ENCODE measurements around the gene SLC16A10.
"Not testable (repeated sequence)": the region's sequence is repeated elsewhere in the genome, so short reads cannot be mapped to it uniquely, and the experiment has no call there.

SLC16A10 gene

DNA sequence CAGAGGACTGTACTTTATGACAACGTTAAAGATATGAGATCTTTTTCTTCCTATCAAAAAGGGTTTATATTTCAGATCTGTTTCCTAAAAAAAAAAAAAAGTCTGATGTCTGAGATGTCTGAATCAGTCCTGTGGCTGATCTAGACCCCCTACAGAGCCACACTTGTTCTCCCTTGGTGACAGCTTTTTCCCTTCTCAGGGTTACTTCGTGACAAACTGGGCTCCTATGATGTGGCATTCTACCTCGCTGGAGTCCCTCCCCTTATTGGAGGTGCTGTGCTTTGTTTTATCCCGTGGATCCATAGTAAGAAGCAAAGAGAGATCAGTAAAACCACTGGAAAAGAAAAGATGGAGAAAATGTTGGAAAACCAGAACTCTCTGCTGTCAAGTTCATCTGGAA lies 134.5 kb downstream of the SLC16A10 start:
- no peak for DNase-seq

DNA sequence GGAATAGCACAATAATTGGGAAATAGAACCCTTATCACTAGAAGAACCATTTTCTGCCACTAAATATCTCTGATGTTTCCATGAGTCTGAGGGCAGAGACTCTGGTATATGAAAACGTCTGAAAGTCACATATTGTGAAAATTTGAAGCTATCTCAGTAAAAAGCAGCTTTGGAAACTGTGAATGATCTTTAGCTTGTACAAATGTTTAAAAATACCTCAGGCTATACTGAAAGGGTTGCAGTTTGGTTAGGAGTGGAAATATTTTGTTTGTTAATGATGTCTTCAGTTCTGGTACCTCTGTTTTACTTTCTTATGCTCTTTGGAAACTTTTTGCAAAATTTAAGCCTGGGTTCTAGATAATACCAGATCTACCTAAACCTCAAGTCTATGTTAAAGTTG lies 135.0 kb downstream of the SLC16A10 start:
- DNase-seq, result no peak

DNA sequence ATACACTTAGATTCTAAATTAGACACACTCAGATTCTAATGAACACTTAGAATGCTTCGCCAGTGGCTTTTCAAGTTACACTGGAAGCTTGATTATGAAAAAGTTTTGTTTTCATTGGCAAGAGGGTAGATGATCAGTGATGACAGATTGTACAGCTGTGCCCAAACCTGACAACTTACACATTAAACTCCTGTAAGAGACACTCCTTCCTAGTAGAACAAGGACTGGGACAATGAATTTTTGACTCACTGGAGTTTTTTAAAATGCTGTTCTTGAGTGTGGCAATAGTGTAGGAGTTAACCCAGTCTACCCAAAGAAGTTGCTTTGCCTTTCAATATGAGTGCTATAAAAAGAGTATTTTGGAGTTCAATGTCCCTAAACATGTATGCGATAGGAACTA lies 140.8 kb downstream of the SLC16A10 start:
- DNase-seq, result no peak

DNA sequence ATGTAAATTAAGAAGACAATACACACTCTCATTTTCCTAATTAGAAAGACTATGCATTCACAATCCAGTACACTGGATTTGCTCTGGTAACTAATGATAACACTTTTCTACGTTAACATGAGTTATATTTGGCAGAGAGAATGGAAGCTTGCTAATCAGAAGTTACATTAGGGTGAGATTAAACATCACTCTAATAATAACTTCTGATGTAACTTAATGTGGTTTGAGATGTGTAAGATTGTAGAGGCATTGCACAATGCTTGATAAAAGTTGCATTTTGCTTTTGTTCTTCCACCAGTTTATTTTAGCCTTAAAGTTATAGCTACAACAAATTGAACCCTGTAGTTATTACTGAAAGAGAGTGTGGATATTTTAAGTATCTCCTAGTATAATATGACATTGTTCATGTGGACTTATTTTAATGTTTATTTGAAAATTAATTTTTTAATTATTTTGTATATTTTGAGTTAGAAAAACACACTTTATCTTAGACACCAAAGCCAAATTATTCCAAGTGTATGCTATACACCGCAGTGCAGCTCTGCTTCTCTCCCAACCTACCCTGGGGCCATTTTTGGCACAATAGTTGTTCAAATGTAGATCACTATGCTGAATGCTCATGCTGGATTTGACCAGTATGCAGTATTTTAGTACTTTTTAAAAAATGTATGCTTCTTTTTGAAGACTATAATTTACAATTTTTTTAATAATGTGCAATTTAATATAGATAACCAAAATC lies 143.2 kb downstream of the SLC16A10 start:
- DNase-seq, result no peak

DNA sequence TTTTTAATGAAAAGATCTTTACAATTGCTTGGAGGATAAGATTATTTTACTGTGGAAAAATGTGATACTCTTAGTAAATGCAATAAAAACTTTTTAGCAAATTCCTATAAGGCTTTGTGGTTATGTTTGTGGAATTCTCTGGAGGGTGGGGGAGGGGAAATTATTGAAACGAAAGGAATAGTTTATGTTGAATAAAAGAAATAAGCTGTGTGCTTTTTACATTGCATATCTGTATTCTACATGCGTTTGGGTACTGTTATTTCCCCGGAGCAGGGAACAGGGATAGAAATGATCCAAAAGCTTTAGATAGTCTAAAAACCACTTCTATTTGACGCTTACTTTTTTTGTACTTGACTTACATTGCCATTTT lies 143.8 kb downstream of the SLC16A10 start:
- DNase-seq, result no peak

DNA sequence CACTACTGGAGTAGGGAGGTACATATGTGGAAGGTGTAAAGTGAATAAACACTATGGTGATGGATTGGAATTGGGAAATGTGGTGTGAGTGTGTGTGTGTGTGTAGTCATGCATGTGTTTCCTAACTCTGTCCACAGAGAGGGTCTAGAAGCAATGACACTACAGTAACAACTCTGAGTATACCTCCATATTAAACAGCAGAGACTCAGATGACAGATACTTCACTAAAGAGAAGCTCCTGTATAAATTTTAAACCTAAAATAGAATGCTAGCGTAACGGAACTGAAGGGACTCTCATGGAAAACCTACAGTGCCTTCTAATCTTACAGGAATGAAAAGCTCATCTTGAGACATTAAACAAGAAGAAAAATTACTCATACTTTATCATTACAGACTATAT lies 150.5 kb downstream of the SLC16A10 start:
- DNase-seq, result no peak

DNA sequence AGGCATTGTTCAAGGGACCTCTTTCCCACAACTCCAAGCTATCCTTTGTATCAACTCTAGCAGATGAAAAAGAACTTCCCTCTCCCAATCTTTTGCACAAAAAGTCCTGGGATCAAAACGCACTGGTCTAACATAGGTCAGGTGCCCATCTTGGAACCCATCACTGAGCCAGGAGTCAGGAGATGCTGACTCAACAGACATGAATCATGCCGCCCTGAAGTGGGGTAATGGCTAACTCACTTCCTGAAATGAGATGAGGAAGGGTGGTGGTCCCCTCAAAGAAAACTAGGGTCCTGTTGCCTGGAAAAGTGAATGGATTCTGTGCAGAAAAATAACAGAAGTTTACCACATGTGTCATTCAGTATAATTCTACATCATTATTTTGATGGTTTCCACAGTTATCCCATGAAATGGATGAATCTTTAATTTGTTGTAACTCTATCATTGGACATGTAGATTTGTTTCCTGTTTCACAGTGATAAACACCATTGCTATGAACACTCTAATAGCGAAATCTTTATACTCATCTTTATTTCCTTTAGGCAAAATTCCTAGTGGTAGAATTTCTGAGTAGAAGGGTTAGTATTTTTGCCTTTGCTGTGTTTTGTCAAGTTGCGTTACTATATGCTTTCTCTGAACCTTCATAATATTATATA lies 151.3 kb downstream of the SLC16A10 start:
- DNase-seq, result no peak

DNA sequence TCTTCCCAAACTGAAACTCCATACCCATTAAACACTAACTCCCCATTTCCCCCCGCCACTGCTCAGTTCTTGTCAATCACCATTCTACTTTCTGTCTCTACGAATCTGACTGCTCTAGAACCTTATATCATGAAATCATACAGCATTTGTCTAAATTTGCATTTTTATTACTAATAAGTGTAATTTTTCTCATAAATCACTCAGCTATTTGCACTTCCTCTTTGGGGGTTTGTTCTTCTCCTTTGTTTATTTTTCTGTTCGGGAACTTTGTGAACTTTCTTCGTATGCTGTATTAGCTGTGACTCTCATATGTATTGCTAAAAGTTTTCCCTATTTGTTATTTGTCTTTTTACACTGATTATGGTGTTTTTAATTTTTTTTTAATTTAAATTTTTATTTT lies 152.2 kb downstream of the SLC16A10 start:
- DNase-seq, result no peak

DNA sequence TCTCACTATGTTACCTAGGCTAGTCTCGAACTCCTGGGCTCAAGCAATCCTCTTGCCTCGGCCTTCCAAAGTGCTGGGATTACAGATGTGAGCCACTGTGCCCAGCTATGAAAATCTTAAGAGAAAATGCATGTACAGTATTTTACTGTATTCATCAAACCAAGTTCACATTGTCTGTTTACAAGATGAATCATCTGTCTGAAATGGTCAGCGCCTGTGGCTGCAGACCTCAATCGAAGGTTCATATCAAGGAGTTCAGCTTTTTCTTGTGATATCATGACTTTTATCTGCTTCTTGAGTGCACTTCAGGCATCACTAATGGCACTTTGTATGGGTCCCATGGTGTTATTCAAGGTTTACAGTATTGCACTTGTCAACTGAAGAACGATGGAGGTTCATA lies 155.1 kb downstream of the SLC16A10 start:
- no peak for DNase-seq

DNA sequence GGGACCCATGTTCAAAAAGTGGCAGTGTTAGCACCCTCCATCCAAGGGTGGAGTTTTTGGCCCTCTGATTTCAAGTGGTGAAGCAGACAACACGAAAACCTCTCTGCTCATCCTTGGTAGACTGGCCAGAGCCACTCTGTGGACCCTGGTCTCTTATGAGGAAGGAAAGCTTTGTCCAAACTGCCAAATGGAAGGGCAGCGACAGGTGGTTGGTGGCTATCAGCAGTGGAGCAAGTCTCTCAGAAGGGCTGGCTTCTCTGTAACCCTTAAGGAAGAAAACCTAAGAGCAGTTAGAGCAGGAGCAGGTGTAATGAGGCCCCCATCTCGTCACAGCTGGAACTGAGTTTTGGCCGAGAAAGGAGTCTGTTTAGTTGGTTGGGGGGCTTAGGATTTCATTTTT lies 155.8 kb downstream of the SLC16A10 start:
- DNase-seq, result no peak

DNA sequence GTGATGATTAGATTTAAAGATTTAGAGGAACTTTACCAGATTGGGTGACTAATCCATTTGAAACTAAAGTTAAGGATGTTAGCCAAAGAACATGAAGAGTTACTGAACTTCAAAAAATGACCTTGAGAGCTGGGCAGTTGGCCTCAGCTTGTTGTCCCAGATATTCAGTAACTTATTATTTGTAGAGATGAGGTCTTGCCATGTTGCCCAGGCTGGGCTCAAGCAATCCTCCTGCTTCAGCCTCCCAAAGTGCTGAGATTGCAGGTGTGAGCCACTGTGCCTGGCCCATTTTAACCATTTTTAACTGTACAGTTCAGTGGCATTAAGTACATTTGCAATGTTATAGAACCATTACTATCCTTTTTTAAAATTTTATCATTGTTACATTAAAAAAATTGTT lies 161.5 kb downstream of the SLC16A10 start:
- no peak for DNase-seq

DNA sequence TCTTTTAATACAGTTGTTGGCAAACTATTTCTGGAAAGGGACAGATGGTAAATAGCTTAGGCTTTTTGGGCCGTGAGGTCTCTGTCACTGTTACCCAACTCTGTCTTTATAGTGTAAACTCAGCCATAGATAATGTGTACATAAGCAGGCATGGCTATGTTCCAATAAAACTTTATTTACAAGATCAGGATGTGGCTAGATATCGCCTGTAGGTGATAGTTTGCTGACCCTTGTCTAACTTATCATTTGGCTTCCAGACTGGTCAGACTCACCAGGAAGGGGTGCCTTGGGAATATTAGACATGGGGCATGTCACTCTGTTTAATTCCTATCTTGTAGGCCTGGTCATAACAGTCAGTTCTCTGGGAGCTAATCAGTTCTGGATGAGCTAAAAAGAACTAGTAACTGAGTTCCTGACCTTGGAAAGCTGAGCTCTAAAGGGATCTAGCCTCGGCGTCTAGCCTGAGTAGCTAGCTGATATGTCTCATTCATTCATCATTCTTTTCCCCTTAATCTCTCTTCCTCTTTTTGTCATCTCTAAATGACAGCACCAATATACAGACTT lies 163.6 kb downstream of the SLC16A10 start:
- no peak for DNase-seq

DNA sequence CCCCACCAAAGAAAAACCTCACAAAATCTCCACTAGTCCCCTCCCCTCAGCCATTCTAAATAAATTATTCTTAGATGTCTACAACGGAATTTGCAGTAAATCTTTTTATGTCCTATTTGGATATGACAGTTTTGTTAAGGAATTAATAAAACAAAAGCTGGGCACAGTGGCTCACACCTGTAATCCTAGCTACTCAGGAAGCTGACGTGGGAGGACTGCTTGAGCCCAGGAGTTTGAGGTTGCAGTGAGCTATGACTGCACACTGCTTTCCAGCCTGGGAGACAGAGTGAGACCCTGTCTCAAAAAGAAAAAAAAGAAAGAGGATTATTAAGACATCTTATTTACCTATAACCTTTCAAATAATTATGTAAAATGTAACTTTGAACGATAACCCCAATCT lies 165.4 kb downstream of the SLC16A10 start:
- DNase-seq, result no peak

DNA sequence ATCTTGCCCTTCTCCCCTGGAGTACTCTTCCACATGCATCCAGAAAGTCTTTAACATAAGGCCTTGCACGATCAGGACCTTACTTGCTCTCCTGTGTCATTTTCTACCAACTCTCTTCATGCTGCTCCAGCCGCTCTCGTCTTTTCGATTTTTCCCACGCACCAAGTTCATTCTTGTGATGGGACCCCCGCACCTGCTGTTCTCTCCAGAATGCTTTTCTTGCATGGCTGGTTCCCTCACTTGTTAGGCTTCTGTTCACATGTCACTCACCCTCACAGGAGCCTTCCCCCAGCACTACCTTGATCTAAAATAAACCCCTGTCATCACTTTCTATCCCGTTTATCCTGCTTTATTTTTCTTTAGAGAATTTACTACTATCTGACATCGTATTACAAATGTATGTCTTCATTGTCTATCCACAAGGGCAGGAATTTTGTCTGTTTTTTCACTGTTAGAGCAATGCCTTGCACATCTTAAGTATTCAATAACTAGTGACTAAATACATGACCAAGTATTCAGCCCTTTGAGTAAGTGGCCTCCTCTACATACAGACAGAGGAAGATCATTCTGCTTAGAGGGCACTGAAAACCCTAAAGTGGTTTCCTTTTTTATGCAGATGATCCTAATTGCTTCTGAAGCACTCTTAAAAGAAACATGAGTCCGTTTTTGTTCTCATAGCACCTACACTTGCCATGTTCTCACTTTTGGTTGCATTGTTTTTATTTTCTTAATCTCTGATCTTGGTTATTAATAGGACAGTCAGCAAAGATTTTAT lies 166.9 kb downstream of the SLC16A10 start:
- no peak for DNase-seq

DNA sequence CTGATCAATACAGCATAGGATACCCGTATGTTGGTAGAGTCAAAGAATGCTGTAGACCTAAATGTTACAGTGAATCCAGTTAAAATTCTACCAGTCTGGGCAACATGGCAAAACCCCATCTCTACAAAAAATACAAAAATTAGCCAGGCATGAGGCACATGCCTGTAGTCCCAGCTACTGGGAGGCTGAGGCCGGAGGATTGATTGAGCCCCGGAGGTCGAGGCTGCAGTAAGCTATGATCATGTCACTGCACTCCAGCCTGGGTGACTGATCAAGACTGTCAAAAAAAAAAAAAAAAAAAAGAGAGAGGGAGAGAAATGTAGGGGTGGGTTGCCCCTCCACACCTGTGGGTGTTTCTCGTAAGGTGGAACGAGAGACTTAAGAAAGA lies 167.5 kb downstream of the SLC16A10 start:
- DNase-seq, result no peak

DNA sequence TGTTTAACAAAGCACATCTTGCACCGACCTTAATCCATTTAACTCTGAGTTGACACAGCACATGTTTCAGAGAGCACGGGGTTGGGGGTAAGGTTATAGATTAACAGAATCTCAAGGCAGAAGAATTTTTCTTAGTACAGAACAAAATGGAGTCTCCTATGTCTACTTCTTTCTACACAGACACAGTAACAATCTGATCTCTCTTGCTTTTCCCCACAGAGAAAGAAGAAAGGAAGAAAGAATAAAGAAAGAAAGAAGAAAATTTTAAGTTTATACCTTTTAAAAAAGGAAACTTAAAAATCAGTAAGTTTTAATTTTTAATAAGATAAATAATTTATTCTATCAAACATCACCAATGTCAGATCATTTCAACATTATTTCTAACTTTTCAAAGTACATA lies 168.5 kb downstream of the SLC16A10 start:
- not testable (repeated sequence) for DNase-seq

DNA sequence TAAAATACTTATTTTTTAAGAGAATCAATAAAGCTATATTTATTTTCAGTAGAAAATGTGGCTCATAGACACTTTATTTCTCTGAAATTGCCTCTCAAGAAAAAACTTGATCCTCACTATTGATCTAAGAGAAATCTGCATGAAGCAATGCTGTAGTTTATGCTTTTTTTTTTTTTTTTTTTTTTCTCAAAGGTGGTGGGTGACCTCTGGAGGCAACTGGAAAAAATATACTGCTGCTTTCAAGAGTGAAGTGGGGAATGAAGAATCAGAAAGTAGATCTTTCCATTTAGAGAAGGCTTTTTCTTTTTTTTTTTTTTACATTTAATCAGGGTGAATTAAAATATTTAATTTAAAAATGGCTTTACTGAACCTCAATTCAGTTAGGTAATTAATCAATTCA lies 169.3 kb downstream of the SLC16A10 start:
- DNase-seq, result no peak

DNA sequence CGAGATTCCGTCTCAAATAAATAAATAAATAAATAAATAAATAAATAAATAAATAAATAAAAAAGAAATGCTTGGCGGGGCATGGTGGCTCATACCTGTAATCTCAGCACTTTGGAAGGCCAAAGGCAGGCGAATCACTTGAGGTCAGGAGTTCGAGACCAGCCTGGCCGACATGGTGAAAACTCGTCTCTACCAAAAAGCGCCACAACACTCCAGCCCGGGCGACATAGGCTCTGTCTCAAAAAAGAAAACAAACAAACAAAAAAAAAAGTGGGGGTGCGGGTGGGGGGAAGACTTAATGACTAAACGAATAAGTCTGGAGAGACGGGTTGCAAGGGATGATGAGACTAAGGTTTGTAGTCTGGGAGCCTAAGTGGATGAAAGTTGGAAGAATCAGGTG lies 170.7 kb downstream of the SLC16A10 start:
- DNase-seq, result no peak

DNA sequence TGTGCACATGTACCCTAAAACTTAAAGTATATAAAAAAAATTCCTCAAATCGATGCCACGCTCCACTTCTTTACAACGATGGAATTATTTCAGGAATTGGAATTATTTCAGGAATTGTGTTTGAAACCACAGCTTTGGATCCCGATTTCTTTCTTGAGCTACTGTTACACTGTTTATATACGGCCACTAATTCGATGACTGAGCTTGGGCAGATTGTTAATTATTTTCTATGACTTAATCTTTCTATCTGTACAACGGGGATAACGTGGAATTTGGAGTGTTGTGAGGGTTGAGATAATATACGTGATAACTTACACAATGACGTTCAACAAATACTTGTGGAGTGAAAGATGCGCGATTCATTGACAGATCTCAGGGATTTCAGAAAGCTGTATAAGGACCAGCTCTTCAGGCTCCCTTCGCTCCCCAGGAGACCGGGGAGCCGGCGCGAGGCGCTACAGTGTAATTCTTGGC lies 171.3 kb downstream of the SLC16A10 start:
- no peak for DNase-seq

DNA sequence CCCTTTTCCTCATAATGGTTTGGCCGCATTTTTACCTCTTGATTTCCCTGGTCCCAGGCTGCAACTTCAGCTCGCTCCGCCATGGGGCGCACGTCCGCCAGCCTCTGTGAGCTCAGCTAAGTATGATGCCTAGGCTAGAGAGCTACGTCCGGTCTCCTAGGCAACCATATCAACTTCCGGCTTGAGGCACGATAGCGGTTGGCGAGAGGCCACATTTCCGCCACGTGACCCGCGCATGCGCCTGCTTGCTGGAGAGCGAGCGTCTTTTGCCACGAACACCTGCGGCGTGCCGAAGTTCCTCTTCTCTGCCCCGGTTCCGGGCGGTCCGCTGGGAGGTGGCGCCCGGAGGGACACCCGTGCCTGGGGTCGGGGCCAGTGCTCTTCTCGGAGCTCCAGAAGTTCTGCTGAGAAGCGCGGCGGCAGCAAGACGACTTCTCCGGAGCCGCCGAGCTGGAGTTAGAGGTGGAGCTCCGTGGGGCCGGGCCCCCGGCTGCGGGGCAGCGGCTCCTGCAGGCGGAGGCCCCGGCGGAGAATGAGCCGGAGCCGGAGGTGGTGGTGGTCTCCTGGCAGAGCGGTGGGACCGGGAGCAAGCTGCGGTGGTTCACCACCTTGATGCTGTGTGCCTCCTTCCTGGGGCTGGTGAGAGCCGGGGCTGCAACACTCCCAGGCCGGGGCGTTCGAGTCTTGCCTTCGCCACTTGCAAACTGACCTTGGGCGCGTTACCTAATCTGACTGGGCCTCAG lies 172.0 kb downstream of the SLC16A10 start:
- DNase-seq, result peak; percentile 99

DNA sequence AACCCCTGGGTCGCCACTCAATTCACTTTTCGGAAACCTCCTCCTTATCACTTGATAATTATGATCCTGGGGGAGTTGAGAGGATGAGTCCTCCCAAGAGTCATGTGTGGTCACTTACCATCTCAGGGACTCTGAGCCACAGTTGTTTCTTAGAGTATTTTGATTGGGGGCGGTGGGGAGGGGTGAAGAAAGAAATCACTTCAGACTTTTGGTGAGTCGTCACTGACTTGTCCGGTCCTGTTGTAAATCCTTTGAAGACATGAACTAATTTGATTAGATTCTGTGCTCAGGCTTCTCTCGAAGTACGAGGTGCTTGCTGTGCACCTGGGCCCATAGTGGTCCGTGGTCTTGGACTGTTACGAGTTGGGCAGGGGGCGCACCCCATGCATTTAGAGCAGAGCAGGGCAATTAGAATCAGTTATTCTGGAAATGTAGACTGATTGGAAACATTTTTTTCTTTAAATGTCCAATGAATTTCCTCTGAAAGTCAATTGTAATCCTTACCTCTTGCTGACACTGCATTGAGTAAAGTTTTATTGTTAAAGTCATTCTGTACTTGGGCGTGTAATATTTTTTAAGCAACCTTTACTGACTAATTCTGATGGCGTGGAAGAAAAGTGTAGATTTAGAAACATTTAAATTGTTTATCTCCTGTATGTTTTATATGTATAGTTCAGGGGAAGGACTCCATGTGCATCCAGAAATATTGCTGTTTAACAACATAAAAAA lies 173.4 kb downstream of the SLC16A10 start:
- no peak for DNase-seq

DNA sequence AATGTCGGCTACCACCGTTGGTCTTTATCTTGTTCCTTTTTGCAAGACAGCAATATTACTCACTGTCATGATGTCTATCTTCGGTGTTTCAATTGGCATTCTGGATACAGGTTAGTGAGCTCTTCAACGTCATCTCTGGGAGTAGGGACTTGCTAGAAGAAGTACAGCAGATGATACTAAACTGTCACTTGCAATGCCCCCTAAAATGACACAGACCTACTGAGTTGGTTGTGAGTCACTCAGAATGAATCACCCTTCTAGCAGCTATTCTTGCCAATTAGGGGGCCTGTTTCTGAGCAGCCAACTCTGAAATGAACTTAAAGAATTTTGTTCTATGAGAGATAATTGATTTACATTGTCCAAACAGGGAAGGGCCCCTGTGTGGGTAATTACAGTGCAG lies 176.5 kb downstream of the SLC16A10 start:
- DNase-seq, result no peak

All from activated CD4-positive, alpha-beta T cell treated with anti-CD3 and anti-CD28 coated beads for 1 hour (primary cell).